Measurements from ENCODE around the gene BAZ1B.
"Not testable (repeated sequence)": the region's sequence is repeated elsewhere in the genome, so short reads cannot be mapped to it uniquely, and the experiment has no call there.

Gene BAZ1B

DNA sequence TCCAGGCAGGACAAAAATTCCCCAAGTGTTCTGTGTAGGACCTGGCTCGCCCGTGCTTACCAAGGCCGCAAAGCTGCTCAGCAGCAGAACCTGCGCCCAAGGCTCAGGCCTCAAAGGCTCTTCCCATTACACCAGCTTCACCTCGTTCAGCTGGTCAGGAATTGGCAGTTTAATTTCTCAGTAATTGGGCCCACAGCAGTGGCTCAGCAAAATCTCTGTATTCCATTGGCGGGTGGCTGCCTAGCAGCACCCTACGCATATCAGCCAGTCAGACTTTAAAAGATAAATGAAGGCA, 82.7 kb downstream of the BAZ1B start:
- DNase-seq: no peak

GRCh38 chr7:73438547-73439409, 83.3 kb downstream of the BAZ1B start:
- no peak for DNase-seq

DNA sequence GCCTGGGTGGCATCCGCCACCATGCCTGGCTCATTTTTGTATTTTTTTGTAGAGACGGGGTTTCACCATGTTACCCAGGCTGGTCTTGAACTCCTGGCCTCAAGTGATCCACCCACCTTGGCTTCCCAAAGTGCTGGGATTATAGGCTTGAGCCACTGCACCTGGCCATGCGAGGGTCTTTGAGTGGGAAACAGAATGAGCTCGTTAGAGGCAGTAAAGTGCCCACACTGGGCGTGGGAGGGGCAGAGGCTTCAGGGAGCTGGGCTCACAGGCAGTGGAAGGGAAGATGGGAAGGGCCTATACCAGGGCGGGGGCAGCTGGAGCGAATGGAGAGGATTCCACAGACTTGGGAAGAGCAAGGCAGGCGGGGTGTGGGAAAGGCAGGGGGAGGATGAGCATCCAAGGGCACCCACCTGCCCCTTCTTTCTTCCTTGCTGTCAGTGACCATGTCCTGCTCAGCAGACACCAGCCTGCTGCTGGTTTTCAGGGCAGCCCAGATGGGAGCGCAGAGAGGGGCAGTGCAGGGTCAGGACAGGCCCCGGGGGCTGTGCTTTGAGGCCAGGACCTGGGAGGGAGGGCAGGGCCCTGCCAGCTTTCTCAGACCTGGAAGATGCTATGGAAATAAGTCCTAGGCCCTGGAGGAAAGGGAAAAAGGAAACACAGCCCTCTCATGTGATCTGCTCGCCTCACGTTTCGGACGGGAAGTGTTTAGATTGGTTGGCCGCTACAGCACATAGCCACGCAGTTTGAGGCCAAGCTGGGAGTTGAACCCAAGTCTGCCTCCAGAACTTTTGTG, 84.3 kb downstream of the BAZ1B start:
- DNase-seq: no peak

DNA sequence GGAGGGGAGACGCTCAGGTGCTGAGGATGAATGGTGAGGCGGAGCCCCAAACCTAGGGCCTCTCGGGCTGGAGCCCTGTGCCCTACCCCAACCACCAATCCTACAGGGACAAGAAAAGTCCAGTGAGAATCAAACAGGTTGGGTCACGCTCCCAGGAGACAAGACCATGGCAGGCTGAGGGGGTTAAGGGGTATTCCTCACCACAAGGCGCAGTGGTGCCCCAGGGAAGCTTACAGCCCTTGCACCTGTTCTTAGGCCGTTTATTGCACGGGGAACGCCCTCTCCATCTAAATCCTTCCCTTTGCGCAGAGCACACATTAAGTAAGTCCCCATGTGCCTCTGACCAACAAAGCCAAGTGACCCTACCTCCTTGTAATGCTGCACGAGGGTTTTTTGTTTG, 85.0 kb downstream of the BAZ1B start:
- no peak for DNase-seq

DNA sequence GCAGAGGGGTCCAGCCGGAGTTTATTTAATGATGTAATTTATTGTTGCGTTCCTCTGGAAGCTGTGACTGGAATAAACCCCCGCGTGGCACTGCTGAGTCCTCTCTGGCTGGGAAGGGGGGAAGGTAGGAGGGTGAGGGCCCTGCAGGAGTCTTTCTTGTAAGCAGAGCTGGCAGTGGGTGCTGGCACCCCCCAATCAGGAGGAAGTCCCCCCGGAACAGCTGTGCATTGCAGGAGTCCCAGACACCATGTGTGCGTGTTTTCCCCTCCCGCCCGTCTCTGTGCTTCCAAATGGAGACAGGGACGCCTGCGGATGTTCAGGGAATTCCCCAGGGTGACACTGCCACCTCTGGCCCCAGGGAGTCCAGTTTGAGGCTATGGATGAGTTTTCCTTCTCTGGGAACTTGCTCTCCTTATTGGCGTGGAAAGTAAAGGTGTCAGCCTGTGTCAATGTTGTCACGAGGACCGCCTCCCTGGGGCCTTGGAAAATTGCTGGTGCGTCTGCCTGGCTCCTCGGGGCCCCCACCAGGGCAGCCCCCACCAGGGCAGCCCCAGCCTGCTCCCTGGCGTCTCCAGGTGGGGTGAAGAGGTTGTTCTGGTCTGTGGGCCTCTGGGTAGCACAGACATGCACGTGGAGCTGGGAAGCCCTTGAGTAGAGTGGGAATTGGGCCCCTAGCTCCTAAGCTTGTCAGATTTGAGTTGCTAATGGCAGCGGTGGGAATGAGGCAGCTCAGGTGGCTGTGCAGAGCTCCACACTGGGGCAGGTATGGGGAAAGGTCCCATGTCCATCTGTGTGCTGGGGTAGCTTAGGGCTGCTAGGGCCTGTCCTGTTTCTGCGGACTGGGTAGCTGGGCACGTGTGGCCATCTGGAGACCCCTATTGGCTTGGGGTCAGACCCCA, 85.8 kb downstream of the BAZ1B start:
- no peak for DNase-seq

- no peak for DNase-seq
These were observed 86.6 kb downstream of the BAZ1B start for GRCh38 chr7:73435471-73436009.

DNA sequence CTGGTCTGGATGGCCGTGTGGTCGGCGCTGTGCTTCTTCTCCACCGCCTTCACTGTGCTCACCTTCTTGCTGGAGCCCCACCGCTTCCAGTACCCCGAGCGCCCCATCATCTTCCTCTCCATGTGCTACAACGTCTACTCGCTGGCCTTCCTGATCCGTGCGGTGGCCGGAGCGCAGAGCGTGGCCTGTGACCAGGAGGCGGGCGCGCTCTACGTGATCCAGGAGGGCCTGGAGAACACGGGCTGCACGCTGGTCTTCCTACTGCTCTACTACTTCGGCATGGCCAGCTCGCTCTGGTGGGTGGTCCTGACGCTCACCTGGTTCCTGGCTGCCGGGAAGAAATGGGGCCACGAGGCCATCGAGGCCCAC, 87.4 kb downstream of the BAZ1B start:
- DNase-seq: no peak

DNA sequence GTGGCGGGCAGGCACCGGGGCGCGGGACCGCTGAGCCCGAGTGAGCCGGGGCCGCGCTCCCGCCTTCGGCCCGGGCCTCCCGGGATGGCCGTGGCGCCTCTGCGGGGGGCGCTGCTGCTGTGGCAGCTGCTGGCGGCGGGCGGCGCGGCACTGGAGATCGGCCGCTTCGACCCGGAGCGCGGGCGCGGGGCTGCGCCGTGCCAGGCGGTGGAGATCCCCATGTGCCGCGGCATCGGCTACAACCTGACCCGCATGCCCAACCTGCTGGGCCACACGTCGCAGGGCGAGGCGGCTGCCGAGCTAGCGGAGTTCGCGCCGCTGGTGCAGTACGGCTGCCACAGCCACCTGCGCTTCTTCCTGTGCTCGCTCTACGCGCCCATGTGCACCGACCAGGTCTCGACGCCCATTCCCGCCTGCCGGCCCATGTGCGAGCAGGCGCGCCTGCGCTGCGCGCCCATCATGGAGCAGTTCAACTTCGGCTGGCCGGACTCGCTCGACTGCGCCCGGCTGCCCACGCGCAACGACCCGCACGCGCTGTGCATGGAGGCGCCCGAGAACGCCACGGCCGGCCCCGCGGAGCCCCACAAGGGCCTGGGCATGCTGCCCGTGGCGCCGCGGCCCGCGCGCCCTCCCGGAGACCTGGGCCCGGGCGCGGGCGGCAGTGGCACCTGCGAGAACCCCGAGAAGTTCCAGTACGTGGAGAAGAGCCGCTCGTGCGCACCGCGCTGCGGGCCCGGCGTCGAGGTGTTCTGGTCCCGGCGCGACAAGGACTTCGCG, 88.0 kb downstream of the BAZ1B start:
- DNase-seq: no peak

DNA sequence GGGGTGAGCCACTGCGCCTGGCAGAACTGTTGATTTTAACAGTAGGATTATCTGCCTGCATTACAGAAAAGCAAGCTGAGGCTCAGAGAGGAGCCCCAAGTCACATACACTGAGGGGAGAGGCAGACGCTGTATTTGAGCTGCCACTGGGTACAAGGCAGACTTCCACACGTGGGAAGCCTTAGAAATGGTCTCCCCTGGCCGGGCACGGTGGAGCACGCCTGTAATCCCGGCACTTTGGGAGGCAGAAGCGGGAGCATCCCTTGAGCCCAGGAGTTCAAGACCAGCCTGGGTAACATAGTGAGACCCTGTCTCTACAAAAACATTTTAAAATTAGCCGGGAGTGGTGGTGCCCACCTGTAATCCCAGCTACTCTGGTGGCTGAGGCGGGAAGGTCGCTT, 89.4 kb downstream of the BAZ1B start:
- DNase-seq: no peak

DNA sequence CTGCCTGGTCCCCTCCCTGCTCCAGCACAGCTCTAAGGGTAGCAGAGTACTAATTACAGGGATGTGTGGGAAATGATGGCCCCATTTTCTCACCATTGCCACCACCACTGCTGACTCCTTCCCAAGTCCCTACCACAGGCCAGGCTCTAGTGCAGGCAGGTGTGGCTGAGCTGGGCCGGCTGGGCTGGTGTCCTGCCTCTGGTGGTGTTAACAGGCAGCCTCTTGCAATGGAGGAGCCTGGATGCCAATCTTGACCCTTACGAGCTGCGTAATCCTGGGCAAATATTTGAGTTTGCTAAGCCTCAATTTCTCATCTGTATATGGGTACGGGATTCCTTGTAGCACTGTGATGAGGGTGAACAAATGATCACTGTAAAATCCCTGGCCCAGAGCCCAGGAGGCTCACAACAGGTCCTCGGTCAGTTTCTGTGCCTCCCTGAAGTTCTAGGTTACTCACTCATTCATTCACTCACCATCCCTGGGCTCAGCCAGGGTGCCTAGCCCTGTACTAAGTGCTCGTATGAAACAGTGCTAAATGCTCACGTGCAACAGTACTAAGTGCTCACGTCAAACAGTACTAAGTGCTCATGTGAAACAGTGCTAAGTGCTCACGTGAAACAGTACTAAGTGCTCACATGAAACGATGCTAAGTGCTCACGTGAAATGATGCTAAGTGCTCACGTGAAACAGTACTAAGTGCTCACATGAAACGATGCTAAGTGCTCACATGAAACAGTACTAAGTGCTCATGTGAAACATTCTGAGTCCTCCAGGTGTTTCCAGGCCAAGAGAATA, 90.9 kb downstream of the BAZ1B start:
- no peak for DNase-seq

DNA sequence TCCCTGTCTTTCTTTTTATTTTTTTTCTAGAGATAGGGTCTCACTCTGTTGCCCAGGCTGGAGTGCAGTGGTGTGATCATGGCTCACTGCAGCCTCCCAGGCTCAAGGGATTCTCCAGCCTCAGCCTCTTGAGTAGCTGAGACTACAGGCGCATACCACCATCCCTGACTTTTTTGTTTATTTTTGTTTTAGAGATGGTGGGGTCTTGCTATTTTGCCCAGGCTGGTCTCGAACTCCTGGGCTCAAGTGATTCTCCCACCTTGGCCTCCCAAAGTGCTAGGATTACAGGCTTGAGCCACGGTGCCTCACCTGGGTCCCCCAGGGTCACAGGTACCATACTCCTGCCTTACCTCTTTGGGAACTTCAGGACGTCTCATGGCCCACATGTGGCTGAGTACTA, 91.6 kb downstream of the BAZ1B start:
- not testable (repeated sequence) for DNase-seq

DNA sequence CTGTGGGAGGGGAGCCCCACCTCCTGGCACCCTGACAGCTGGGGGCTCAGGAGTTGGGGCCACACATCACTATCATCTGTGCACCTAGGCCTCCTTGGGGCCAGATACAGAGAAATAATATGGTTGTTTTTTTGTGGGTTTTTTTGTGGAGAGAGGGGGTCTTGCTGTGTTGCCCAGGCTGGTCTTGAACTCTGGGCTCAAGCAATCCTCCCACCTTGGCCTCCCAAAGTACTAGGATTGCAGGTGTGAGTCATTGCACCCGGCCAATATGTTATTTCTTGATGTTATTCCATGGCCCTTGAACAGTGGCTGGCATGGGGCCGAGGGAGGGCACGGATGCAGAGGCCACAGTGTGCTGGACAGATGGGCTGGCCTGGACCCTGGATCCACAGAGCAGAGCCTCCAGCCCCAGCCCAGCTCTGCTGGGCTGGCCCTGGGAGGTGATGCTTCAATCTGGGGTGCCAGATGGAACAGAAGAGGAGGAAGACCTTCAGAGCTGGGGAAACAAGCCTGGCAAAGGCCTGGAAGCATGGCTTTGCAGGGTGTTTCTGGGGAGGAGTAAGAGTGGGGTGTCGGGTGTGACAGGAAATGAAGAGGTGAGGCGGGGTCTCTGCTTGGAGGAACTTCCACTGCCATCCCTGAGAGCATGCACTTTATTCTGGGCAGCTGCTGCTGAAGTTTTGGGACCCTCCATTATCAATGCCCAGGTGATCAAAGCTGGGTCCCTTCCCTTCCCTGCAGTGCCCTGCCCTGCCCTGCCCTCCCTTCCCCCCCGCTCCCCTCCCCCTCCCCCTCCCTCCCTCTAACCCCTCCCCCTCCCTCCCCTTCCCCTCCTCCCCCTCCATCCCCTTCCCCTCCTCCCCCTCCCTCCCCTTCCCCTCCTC, 92.2 kb downstream of the BAZ1B start:
- no peak for DNase-seq

DNA sequence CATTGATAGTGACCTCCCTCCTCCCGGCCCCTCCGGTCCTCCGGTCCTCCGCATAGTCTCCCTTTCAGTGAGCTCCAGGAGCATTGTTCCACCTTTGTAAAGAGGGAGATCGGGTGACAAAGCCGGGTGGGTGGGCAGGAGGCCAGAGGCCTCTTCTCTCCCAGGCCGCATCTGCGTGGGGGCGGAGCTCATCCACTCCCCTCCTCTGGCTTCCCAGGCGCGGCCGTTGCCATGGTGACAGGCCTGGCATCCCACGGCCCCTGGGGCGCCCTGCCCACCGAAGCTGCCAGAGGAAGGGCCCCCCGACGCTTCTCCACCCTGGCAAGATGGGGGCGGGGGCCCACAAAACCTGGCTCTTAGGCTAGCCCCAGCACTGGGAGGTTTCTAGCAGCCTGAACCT, 92.9 kb downstream of the BAZ1B start:
- peak; percentile 76 for DNase-seq

GRCh38 chr7:73427902-73428787, 93.9 kb downstream of the BAZ1B start:
- no peak for DNase-seq

GRCh38 chr7:73426016-73426415, 96.1 kb downstream of the BAZ1B start:
- no peak for DNase-seq

- DNase-seq: no peak
These were observed 96.6 kb downstream of the BAZ1B start for GRCh38 chr7:73425356-73425983.

DNA sequence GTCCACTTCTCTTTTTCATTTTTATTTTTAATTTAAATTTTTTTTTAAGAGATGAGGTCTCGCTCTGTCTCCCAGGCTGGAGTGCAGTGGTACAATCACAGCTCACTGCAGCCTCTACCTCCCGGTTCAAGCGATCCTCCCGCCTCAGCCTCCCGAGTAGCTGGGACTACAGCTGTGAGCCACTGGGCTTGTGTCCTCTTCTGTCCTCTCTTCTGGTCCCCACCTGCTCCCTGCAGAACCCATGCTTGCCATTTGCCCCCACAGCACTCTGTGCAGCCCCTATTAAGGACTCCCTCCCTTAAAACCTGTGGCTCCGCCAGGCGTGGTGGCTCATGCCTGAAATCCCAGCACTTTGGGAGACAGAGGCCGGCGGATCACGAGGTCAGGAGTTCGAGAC, 97.6 kb downstream of the BAZ1B start:
- DNase-seq: no peak

DNA sequence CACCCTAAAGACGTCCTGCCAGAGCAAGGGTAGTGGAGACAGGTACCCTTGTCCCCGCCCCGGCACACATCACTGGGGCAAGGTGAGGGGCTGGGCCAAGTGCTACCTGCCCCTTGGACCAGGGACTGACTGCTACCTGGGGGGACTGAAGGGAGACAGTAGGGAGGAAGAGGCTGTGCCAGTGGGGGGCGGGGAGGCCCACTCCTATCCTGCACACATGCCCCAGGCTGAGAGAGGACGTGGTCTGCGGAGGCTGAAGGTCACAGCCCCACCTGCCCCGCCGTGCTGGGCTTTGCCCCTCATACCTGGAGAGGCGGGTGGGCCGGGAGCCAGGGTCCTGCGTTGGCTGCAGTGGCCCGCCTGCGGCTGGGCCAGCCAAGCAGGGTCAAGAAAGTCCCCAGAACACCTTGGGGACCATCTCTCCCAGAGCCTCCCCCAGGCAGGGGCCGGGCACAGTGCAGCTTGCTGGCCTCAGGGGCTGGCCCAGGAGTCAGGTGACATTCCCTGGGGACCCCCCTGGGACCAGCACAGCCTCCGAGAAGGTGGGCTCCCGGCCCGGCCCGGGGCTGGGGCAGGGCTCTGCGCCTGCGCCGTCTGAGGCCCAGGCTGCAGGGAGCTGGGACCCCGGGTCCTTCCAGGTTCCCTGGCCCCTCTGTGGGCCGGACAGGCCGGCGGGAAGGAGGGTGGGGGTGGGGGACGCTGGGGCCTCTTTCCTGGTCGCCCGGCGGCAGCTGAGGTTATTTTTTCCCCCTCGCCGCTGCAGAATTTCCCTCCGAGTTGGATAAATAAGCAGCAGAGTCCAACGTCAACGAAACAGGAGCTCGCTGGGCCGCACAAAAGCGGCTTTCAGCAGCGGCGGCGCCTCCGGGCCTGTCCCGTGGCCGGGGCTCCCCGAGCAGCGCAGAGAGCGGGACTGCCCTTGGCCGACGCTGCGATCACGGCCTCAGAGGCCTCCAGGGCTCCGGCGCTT, 98.3 kb downstream of the BAZ1B start:
- no peak for DNase-seq
